NCI-H2029 (cell line): ENCODE results near the gene KSR2.
A peak's percentile ranks its signal among the peaks of the same experiment; 100 is the strongest.

Experiments
- DNase-seq: peaks from one replicate; lab custom pipeline; 2025; lab: John Stamatoyannopoulos, UW

The KSR2 gene

GRCh38 chr12:117622741-117623140, 346.0 kb downstream of the KSR2 start:
- DNase-seq, result no peak

DNA sequence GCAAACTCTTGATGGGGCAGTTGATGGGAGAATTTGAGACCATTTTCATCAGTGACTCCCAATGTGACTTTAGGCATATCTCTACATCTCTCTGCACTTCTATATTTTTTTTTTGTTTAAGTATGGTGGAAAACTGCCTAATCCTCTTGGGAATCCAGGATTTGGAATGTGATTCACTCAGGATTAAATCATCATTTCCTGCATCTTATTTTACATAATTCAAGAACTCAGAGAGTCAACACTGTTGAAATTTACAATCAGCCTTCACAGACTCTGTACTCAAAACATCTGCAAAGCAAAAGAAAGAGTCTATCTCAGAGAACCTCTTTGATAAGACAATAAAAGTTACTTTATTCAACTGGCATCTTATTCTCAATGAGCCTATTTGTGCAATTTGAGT, 346.7 kb downstream of the KSR2 start:
- DNase-seq, result no peak

GRCh38 chr12:117607778-117608177, 361.0 kb downstream of the KSR2 start:
- DNase-seq, result no peak

DNA sequence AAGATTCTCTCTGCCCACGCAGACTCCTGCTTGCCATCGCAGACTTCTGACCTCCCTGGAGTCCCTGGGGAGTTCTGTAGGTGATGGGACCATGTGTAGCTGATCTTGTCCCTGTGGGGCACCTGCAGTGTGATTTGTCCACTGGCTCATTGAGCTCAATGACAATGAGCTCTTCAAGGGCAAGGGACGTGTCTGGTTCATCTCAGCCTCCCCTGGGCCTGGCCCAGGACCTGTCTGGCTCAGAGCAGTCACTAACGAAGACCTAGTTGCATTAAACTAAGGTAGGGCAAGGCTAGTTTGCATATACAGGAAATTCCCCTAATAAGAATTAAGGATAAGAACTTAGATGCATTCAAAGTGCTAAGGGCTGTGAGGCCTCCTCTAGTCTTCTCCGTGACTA, 361.8 kb downstream of the KSR2 start:
- no peak for DNase-seq

DNA sequence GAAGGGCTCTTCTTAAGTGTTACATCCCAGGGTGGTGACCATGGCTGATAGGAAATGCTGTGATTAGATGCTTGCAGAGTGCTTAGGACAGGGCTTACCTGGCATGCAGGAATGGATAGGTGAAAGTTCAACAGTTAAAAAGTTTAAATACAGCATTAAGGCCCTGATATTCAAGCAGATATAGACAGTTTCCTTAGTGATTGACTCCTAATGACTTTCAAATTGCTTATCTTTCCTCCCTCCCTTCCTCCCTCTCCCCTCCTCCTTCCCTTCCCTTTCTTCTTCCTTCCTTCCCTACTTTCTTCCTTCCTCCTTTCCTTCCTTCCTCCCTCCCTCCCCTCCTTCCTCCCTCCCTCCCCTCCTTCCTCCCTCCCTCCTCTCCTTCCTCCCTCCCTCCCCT, 362.8 kb downstream of the KSR2 start:
- DNase-seq, result no peak

DNA sequence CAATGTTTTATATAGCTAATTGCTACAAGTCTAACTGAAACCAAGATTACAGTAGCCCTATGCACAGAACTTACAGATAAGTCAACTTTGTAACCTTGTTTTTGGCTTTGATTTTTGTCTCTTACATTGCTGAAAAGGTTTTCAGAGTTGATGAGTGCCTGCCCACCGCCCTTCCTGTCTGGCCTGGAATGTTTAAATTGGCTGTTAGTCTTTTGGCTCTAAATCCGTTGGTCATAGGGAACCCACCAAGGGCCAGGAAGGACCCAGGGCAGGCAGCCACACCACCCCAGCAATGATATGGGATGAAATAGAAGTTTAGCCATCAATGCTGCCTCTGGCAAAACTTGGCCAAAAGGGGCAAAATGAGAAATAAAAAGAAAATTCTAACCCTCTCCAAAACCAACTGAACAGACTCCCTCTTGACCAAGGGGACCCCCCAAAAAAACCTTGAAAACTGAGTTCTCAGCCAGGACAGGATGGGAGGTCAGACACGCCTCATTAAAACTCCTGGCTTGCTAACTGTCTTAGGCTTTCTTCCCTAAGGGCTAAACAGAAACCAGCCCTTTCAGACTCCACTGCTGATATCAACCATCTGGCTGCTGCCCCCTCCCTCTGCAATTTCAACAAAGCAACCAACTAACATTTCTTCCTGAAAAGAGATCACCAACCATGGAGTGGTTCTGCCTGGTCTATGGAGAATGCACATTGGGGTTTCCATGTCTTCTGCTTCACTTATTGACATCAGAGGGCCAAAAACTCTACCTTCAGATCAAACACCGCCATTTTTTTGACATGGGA, 365.3 kb downstream of the KSR2 start:
- no peak for DNase-seq

DNA sequence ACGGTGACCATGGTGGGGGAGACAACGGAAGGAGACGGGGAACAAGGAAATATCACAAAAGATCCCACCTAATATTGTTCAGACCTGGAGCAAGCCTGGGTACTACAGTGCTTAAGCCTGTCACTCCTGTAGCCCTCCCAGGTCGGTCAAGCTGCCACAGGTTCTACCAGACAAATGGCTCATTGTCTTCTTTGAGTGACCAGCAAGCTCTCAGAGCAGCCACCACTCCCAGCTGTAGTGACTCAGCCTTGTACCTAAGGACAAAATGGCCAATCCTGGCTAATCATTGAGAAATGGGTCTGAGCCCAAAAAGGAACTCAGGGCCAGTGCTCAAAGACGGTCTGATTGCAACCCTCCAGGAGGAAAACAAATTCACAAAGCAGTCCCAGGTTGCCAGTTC, 368.9 kb downstream of the KSR2 start:
- DNase-seq, result no peak

DNA sequence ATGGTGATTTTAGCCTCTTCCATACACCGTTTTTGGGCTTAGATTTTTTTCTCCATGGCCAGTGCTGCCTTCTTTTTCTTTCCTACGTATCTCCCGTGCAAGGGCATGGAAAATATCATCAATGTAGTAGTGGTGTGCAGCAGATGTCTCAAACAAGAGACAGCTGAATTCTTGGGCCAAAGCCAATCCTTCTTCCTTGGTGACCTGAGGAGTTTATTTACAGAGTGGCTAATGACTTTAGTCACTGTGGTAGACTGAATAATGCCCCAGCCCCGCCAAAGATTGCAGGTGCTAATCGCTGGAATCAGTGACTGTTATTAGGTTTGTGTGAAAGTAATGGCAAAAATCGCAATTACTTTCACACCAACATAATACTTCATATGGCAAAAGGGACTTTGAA, 371.8 kb downstream of the KSR2 start:
- DNase-seq, result peak; percentile 84

GRCh38 chr12:117595751-117596150, 373.0 kb downstream of the KSR2 start:
- no peak for DNase-seq

GRCh38 chr12:117594481-117594880, 374.3 kb downstream of the KSR2 start:
- DNase-seq, result no peak

GRCh38 chr12:117593815-117594400, 374.9 kb downstream of the KSR2 start:
- DNase-seq, result no peak

- no peak for DNase-seq
Observed at GRCh38 chr12:117592588-117593305, 376.0 kb downstream of the KSR2 start.

DNA sequence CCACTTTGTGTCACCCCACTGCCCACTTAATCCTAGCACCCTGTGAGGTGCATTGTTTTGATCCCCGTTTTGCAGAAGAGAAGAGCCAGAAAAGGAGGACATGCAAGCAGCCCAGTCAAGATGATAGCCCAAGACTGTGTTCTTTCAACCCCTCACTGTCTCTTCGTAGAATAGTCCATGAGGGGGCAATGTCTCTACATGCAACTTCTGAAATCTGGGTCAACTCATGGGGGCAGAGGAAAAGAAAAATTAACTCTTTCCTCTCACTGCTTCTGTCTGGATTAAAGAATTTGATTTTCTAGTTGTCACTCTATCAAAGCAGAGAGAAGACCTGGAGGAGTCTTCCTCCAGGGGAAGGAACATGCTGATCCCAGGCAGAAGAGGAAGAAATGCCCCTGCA, 377.8 kb downstream of the KSR2 start:
- DNase-seq, result no peak

GRCh38 chr12:117590386-117590785, 378.4 kb downstream of the KSR2 start:
- DNase-seq, result no peak

DNA sequence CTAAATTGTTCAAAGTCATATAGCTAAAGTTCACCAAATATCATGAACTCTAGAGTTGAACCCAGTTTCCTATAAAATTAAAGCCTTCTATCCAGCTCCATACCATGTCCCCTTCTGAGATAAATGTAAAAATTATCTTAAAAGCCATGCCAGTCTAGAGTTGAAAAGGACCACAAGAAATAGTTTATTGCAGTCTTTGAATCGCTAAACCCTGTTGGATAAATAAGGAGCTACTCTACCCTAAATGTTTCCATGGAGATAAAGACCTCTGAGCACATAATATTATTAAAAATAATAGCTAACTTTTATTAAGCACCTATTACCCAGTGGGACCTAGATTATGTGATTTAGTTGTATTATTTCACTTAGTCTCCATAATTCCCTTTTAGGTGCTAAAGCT, 379.8 kb downstream of the KSR2 start:
- DNase-seq, result no peak

- DNase-seq, result peak; percentile 31
Observed at GRCh38 chr12:117587631-117588287, 381.0 kb downstream of the KSR2 start.

GRCh38 chr12:117583677-117584225, 385.0 kb downstream of the KSR2 start:
- DNase-seq, result no peak

GRCh38 chr12:117583092-117583491, 385.7 kb downstream of the KSR2 start:
- no peak for DNase-seq

DNA sequence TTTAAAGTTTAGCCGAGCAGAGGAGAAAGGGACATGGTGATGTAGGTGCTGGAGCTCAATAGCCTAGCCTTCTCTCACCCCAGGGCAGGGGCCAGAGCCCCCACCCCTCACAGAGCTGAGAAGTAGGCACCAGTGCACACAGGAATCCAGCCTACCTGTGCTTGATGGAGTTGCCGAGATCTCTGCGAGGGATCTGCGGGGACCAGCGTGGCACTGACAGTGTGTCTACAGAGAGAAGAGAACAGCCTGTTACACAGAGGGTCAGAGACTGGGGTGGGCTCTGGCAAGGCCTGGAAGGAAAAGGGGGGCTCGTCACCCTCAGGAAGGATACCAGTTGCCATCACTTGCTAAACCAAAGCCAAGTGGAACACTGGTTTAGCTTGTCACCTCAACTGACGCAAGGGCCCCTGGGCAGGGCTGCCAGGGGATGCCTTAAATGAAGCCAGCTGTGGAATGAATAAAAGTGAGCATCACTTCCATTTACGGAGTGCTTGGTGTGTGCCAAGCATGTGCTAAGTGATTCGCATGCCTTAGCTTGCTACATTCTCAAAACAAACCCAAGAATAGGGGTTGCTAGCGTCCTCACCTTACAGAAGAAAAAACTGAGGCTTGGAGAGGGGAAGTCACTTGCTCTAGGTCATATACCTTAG, 386.5 kb downstream of the KSR2 start:
- no peak for DNase-seq

GRCh38 chr12:117580718-117581062, 388.1 kb downstream of the KSR2 start:
- peak; percentile 12 for DNase-seq

DNA sequence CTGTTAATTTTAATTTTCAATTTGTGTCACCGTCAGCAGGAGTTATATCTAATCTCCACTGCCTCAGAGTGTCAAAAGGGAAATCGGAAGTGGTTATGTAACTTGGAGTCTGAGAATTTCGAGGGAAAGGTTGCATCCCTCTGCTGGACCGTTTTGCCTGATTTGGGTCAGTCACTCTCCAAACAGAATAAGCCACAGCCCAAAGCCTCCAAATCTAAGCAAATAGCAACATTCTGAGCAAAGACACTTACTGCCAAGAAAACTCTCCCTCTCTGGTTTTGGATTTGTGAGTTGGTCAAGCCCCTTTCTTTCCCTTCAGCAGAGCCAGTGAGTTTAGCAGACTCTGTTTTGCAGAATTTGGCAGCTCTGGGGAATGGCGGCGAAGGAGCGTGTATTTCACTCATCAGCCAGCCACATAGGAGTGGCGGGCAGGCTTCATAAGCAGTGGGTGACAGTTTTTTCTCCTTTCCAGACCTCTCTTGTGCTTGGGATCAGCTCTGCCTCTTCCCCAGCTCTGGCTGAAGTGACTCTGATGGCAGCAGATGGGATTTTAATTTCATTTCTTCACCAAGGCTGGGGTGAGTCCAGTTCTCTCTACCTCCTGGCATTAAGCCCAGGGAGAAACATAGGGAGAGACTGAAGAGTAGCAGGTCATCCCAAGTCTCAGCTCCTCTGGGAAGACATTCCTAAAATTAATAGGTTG, 388.6 kb downstream of the KSR2 start:
- DNase-seq, result no peak
